ENCODE measurements around the gene PRKAR1B.
"Not testable (repeated sequence)": the region's sequence is repeated elsewhere in the genome, so short reads cannot be mapped to it uniquely, and the experiment has no call there.

PRKAR1B gene

GRCh38 chr7:743341-744127, 16.5 kb upstream of the PRKAR1B start:
- not testable (repeated sequence) for DNase-seq (ENCODE audit: low read depth); H3K4me3 ChIP-seq (ENCODE audit: low read depth, low read length)

- no peak for DNase-seq (ENCODE audit: low read depth)
- H3K4me3 ChIP-seq (ENCODE audit: low read depth, low read length), result no peak overlapping the region
Observed at GRCh38 chr7:742791-743190, 15.7 kb upstream of the PRKAR1B start.

- no peak overlapping the region for H3K4me3 ChIP-seq (ENCODE audit: low read depth, low read length)
Observed at GRCh38 chr7:741850-742249, 14.8 kb upstream of the PRKAR1B start.

GRCh38 chr7:741191-741671, 14.2 kb upstream of the PRKAR1B start:
- no peak for DNase-seq (ENCODE audit: low read depth)
- H3K4me3 ChIP-seq (ENCODE audit: low read depth, low read length), result no peak overlapping the region

More at GRCh38 chr7:741850-742249, 14.8 kb upstream of the PRKAR1B start:
- DNase-seq (ENCODE audit: low read depth), result no peak

GRCh38 chr7:739983-740942, 13.2 kb upstream of the PRKAR1B start:
- no peak for DNase-seq (ENCODE audit: low read depth)
- H3K4me3 ChIP-seq (ENCODE audit: low read depth, low read length), result no peak overlapping the region

GRCh38 chr7:739455-739982, 12.4 kb upstream of the PRKAR1B start:
- H3K4me3 ChIP-seq (ENCODE audit: low read depth, low read length), result no peak overlapping the region
- DNase-seq (ENCODE audit: low read depth), result no peak

DNA sequence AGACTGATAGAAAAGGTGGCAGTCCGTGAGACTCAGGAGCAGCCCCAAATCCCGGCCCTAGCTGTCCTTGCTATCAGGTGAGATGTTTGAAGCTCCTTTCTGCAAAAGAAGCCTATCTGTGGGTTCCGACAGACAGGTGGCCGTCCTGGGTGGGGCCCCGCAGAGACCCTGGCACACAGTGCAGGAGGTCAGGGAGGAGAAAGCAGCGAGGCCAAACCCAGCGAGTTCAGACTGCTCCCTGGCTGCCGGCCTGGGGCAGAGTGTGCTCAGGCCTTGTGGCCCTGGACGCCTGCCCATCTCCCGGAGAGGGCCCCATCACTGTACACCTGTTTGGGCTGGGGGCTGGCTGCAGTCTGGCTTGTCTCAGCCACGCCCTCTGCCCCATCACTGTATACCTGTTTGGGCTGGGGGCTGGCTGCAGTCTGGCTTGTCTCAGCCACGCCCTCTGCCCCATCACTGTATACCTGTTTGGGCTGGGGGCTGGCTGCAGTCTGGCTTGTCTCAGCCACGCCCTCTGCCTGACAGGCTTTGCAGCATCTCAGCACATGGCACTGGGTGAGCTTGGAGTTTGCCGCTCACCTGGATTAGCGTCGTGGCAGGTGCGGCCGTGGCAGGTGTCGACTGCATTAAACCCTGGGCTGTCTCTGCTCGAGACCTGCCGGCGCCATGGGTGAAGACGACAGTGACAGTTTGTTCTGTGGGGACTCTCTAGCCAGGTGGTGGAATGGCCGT, 11.8 kb upstream of the PRKAR1B start:
- no peak overlapping the region for H3K4me3 ChIP-seq (ENCODE audit: low read depth, low read length)
- DNase-seq (ENCODE audit: low read depth), result no peak

DNA sequence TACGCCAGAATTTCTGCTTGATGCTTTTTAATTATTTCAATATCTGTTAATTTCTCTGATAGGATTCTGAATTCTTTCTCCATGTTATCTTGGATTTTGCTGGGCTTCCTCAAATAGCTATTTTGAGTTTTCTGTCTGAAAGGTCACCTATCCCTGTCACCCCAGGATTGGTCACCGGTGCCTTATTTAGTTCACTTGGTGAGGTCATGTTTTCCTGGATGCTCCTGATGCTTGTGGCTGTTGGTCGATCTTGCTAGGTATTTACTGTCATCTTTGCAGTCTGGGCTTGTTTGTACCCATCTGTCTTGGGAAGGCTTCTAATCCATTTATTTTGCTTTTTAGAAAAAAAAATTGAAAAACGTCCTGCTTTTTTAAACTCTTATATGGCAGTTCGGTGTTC, 11.2 kb upstream of the PRKAR1B start:
- DNase-seq (ENCODE audit: low read depth), result no peak
- no peak overlapping the region for H3K4me3 ChIP-seq (ENCODE audit: low read depth, low read length)

- no peak for DNase-seq (ENCODE audit: low read depth)
- H3K4me3 ChIP-seq (ENCODE audit: low read depth, low read length), result no peak overlapping the region
Observed at GRCh38 chr7:734808-735207, 7.7 kb upstream of the PRKAR1B start.

GRCh38 chr7:734214-734613, 7.1 kb upstream of the PRKAR1B start:
- no peak overlapping the region for H3K4me3 ChIP-seq (ENCODE audit: low read depth, low read length)
- DNase-seq (ENCODE audit: low read depth), result no peak

DNA sequence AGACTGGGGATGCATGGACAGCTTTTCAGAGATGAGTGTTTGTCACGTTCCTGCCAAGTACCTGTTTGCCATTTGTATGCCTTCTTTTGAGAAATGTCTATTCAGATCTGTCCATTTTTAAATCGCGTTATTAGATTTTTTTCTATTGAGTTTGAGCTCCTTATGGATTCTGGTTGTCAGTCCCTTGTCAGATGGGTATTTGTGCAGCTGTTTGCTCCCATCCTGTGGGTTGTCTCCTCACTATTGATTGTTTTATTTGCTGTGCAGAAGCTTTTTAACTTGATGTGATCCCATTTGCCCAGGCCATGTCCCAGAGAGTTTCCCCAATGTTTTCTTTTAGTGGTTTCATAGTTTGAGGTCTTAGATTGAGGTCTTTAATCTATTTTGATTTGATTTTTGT, 5.5 kb upstream of the PRKAR1B start:
- no peak for DNase-seq (ENCODE audit: low read depth)
- H3K4me3 ChIP-seq (ENCODE audit: low read depth, low read length), result no peak overlapping the region

DNA sequence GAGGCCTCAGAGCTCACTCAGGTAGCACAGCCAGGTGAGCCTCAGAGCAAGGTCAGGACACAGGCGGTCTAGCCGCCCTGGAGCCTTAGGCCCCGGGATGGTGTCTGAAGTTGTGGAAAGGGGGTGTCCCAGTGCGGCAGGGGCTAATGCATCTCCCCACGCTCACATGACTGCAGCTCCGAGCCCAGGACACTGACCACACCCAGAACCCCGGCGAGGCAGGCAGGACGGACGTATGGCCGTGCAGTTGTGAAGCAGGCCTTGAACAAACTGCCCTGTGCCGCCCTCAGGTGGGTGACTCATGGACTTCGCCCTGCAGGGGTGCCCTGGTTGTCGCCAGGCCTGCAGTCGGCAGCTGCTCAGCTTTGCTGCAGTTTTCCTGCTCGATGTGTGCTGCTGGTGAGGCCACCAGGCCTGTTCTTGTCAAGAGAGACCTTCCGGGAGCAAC, 5.0 kb upstream of the PRKAR1B start:
- DNase-seq (ENCODE audit: low read depth), result no peak

DNA sequence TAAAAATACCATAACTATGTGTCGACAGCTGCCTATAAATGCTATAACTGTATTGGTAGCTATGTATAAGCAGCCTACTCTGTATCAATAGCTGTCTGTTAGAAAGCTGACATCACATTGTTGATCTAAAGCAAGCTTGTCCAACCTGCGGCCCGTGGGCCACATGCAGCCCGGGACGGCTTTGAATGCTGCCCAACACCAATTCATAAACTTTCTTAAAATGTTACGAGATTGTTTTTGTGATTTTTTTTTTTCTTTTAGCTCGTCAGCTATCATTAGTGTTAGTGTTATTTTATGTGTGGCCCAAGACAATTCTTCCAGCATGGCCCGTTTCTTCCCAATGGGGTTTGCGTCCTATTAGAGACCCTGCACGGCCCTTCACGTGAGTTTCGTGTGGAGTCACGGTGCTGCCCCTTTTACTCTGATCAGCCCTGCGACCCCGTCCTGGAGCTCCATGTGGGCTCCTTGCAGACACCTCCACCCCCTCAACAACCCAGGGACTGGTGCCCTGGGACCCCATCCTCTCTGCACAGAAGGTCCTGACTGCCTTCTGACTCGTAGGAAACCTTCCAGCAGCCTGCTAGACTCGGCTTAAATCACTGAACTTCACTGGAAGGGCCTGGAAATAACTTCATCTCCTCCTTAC, 4.5 kb upstream of the PRKAR1B start:
- no peak for DNase-seq (ENCODE audit: low read depth)
- H3K4me3 ChIP-seq (ENCODE audit: low read depth, low read length), result no peak overlapping the region

More for the DNA sequence above, 5.0 kb upstream of the PRKAR1B start:
- H3K4me3 ChIP-seq (ENCODE audit: low read depth, low read length), result no peak overlapping the region

DNA sequence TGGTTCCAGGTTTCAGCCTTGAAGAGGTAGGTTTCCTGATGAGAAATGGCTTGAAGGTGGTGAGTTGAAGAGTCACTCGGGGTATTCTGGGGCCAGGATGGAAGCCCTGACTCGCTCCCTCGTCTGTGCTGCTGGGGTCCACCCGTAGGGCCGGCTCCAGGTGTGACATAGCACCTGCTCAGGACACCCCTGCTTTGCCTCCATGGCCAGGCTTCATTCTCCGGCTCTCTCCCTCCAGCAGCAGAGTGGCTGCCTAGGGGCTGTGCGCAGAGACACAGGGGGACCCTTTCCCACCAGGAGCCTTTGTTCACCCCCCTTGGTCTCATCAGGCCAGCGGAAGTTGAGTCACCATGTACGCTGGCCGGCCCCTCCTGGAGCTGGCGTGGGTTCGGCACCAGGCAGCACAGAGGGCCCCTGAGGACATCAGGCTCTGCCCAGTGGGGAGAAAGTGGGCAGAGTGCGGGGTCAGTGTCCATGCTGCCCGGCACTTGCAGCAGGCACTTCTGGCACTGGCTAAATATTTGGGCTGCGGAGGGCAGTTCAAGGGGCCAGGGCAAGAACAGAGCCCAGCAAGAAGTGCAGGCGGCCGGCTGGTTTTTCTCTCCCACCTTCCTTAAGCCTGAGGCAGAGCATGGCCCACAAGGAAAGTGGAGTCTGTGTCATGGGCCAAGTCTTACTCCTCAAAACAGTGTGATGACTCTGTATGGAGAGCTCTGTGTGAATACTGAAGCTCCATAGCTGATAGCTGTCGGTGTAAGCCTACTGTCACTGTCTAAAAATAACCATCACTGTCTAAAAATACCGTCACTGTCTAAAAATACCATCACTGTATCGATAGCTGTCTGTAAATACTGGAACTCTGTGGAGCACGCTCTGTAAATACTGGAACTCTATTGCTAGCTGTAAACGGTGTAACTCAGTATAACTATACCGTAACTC, 3.7 kb upstream of the PRKAR1B start:
- no peak for DNase-seq (ENCODE audit: low read depth)
- no peak overlapping the region for H3K4me3 ChIP-seq (ENCODE audit: low read depth, low read length)

- H3K4me3 ChIP-seq (ENCODE audit: low read depth, low read length), result no peak overlapping the region
- no peak for DNase-seq (ENCODE audit: low read depth)
Observed at GRCh38 chr7:729140-730000, 2.3 kb upstream of the PRKAR1B start.

GRCh38 chr7:728602-729001, 1.5 kb upstream of the PRKAR1B start:
- no peak overlapping the region for H3K4me3 ChIP-seq (ENCODE audit: low read depth, low read length)
- DNase-seq (ENCODE audit: low read depth), result no peak

Data from skeletal muscle cell (primary cell).